Measurements from ENCODE around the gene FOSL2.
"Not testable (repeated sequence)": the region's sequence is repeated elsewhere in the genome, so short reads cannot be mapped to it uniquely, and the experiment has no call there.

The FOSL2 gene

DNA sequence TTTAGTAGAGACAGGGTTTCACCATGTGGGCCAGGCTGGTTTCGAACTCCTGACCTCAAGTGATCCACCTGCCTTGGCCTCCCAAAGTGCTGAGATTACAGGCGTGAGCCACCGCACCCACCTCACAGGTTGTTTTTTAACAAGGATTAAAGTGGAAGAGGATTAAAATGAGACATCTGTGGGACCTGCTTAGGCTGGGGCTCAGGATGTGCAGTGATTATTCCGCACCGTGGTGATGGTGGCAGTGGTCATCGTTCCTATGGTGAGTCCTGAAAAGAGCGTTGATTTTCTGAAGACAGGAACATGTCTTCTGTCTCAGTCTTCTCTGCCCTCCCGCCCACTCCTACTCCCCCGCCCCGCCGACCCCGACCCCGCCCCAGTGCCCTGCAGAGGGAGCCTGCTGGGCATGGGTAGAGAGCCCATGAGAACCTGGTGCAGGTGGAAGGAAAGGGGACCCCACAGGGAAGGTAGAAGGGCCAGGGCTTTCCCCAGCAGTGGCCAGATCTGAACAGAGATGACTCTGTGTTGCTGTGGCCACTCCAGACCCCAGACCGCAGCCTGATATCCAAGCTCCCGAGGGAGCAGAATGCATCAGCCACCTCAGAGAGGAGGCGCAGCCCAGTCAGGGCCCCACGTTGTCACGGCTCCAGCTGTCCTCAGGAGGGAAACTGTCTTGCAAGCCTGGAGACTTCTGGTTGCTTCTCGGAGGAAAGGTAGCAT is 34.5 kb upstream of the FOSL2 start:
- no peak for DNase-seq

DNA sequence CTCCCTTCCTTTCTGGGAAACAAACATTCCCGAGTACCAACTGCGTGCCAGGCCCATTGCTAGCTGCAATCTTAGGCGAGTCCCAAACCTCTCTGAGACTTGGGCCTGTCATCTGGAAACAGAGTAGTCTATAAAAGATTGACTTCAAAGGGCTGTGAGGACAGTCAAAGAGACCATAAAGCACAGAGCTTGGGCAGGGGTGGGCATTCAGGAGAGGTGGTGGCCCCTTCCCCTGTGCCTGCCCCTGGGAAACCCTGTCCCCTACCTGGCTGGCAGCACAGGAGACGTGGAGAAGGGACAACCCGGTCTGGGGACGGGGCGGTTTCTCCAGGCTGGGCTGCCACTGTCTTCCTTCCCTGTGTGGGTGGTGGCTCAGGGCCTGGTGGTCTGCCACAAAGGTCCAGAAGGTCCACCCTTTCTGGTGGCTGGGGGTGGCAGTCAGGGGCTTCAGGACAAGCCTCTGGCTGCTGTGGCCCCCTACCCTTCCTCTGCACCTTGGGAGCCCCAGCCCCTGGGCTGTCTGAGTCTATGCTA is 33.9 kb upstream of the FOSL2 start:
- DNase-seq = no peak

- DNase-seq = peak in 1 of 2 donors; percentile 18
Measured at GRCh38 chr2:28359222-28360057, 33.2 kb upstream of the FOSL2 start.

GRCh38 chr2:28360058-28360717 is 32.5 kb upstream of the FOSL2 start:
- DNase-seq = no peak

- DNase-seq = no peak
Measured at GRCh38 chr2:28360718-28361293, 31.9 kb upstream of the FOSL2 start.

GRCh38 chr2:28361991-28362710 is 30.5 kb upstream of the FOSL2 start:
- no peak for DNase-seq

- no peak for DNase-seq
Measured at GRCh38 chr2:28362991-28363521, 29.6 kb upstream of the FOSL2 start.

- DNase-seq = no peak
Measured at GRCh38 chr2:28363686-28364280, 28.9 kb upstream of the FOSL2 start.

DNA sequence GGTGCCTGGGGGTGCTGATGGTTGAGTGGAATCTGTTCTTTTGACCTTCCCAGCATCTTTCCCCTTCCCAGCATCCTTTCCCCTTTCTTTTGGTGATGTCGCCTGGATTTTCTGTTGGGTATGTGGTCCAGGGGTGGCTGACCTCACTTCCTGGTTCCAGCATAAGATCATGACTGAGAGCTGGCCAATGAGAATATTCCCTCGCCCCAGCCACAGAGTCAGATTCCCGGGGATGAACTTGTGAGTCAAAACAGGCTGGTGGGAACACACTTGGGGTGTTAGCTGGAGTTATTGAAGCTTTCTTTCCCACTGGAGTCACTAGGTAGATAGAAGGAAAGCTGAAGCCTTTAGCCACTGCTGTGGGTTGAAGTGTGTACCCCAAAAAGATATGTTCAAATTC is 28.0 kb upstream of the FOSL2 start:
- no peak for DNase-seq

DNA sequence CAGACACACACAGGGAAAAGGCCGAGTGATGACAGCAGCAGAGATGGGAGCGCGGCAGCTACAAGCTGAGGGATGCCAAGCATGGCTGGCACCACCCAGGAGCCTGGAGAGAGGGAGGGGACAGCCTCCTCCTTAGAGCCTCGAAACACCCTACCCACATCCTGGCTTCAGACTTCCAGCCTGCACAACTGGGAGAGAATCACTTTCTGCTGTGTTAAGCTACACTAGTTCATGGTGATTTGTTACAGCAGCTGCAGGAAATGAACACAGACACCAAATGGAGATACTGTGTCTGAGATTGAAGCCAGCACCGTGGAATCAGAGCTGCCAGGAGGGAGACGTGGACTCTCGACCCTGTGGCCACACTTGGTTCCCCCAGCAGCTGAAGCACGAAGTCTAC is 27.5 kb upstream of the FOSL2 start:
- DNase-seq = no peak

- no peak for DNase-seq
Measured at GRCh38 chr2:28366149-28366495, 26.5 kb upstream of the FOSL2 start.

GRCh38 chr2:28366496-28367282 is 26.0 kb upstream of the FOSL2 start:
- no peak for DNase-seq

GRCh38 chr2:28367667-28368356 is 24.8 kb upstream of the FOSL2 start:
- no peak for DNase-seq

- DNase-seq = no peak
Measured at GRCh38 chr2:28368357-28368798, 24.3 kb upstream of the FOSL2 start.

GRCh38 chr2:28369358-28369757 is 23.3 kb upstream of the FOSL2 start:
- no peak for DNase-seq

DNA sequence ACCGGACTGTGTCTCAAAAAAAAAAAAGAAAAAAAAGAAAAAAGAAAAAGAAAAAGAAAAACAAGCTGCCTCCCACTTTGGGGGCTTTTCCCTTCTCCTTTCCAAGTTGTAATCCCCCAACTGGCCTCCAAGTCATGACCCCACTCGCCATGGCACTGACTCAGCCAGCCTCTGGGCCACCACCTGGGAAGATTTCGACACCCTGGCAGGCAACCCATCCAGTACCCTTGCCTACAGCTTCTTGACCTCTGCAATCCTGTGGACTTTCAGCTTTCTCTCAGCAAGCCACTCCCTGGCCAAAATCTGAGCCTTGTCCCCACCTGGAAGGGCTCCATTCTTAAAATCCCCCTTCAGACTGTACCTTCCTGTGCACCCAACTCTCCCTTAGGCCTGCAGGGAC is 22.3 kb upstream of the FOSL2 start:
- no peak for DNase-seq

DNA sequence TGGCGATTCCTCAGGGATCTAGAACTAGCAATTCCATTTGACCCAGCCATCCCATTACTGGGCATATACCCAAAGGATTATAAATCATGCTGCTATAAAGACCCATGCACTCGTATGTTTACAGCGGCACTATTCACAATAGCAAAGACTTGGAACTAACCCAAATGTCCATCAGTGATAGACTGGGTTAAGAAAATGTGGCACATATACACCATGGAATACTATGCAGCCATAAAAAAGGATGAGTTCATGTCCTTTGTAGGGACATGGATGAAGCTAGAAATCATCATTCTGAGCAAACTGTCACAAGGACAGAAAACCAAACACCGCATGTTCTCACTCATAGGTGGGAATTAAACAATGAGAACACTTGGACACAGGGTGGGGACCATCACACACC is 20.9 kb upstream of the FOSL2 start:
- DNase-seq = not testable (repeated sequence)

DNA sequence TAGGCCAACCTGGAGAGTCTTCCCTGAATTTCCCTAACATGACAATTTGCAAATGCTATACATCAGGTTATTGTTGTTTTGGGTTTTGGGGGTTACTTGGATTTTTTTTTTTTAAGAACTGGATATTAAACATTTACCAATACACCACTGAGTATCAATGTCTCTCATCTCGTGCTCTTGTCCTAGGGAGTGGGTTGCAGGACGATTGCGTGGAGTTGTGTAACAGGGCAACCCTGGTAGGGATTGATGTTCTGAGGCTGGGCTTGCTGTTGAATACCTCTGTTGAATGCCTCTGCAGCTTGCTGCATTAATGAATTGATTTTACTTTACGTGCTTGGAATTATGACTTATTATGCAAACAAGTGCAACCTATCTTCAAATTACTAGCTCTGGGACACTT is 18.8 kb upstream of the FOSL2 start:
- no peak for DNase-seq

DNA sequence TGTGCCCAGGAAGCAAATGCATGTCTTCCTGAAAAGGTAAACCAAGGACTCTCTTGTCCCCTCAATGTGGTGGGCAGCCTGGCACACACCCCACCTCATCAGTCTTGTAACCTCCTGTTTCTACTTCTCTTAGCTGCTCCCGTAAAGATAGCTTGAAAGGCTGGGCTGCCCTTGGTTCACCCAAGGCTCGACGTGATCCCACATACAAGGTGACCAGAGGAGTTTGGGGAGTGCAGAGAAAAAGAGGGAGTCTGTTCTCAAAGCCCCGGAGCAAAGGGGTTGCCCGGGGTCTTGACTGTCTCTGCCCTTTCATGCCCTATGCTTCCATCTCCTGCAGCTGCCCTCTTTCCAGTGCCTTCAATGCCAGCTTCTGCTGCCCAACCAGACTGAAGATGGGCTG is 18.3 kb upstream of the FOSL2 start:
- DNase-seq = no peak

GRCh38 chr2:28375236-28375635 is 17.4 kb upstream of the FOSL2 start:
- no peak for DNase-seq

All from hippocampal formation (tissue), 2 donors.